ENCODE data around the gene GGACT. TPM values are rescaled to one million over a fixed set of nuclear protein-coding genes. Genes with fewer than 3 reads are reported as not detected.

Gene GGACT
- polyA plus RNA-seq, 1 donor from 2014 or later: 1.7 TPM

DNA sequence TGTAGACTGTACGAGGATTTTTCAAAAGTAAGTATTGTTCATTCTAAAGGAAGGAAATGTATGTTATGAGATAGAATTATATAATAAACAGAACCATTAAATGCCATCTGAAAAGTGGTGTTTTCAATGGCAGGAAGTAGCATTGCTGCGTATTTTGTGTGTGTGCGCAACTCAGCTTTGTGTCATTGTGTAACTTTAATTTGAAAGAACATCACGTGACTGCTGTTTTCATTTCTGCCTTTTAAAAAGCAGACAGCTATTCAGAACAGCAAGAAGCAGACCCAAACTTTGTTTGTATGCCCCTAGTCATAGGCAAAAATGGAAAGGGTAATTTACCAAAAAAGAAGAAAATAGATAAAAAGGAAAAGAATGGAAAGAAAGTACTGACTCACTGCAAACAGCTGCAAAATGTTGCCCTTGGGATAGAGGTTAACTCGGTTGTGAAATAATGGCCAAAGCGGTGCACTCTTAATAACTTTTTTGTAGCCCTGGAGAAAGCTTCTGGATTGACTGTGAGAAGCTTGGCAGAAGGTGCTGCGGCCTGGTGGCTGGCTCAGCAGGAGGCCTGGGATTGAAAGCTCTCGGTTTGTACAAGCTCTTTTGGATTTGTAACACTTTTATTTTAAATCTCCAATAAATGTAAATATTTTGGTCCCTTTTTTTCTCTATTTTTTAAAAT lies 97.3 kb downstream of the GGACT start:
- Histone ChIP-seq H3K9me3 (ENCODE audit: low read length) (peaks cover 2% of the 10 kb centered on the region), H3K27ac (ENCODE audit: low read length) (no peak overlapping the region), H3K36me3 (ENCODE audit: insufficient read depth, low read length) (no peaks in the 10 kb centered on the region), H3F3A (ENCODE audit: insufficient read depth, low read length, poor library complexity, severe bottlenecking) (no peaks in the 10 kb centered on the region), H3K79me2 (replicated peaks; ENCODE audit: insufficient read depth, low read length) (no peaks in the 10 kb centered on the region), H2AFZ (ENCODE audit: low read depth, low read length) (no peak overlapping the region), H3K9ac (ENCODE audit: low read length) (no peak overlapping the region), H3K9me2 (ENCODE audit: insufficient read depth, low read length) (no peaks in the 10 kb centered on the region), H3K4me3 (ENCODE audit: low read length) (no peak overlapping the region), H3K4me2 (ENCODE audit: low read length) (no peak overlapping the region), H3K27me3 (ENCODE audit: insufficient read depth, low read depth, low read length) (no peaks in the 10 kb centered on the region), H4K20me1 (ENCODE audit: insufficient read depth) (no peaks in the 10 kb centered on the region)
- TF ChIP-seq TAF1 (IDR thresholded peaks at IDR 0.05; ENCODE audit: low read depth): no peak
- TF ChIP-seq, protein P1, sequence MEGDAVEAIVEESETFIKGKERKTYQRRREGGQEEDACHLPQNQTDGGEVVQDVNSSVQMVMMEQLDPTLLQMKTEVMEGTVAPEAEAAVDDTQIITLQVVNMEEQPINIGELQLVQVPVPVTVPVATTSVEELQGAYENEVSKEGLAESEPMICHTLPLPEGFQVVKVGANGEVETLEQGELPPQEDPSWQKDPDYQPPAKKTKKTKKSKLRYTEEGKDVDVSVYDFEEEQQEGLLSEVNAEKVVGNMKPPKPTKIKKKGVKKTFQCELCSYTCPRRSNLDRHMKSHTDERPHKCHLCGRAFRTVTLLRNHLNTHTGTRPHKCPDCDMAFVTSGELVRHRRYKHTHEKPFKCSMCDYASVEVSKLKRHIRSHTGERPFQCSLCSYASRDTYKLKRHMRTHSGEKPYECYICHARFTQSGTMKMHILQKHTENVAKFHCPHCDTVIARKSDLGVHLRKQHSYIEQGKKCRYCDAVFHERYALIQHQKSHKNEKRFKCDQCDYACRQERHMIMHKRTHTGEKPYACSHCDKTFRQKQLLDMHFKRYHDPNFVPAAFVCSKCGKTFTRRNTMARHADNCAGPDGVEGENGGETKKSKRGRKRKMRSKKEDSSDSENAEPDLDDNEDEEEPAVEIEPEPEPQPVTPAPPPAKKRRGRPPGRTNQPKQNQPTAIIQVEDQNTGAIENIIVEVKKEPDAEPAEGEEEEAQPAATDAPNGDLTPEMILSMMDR (IDR thresholded peaks at IDR 0.05; ENCODE audit: poor library complexity, severe bottlenecking): no peak
- TF ChIP-seq EP300 (conservative IDR thresholded peaks at IDR 0.05; ENCODE audit: poor library complexity, severe bottlenecking): no peak
- TF ChIP-seq POLR2AphosphoS5 (IDR thresholded peaks at IDR 0.05): no peak
- TF ChIP-seq SMC3 (conservative IDR thresholded peaks at IDR 0.05; ENCODE audit: poor library complexity): no peak
- TF ChIP-seq, protein P2, sequence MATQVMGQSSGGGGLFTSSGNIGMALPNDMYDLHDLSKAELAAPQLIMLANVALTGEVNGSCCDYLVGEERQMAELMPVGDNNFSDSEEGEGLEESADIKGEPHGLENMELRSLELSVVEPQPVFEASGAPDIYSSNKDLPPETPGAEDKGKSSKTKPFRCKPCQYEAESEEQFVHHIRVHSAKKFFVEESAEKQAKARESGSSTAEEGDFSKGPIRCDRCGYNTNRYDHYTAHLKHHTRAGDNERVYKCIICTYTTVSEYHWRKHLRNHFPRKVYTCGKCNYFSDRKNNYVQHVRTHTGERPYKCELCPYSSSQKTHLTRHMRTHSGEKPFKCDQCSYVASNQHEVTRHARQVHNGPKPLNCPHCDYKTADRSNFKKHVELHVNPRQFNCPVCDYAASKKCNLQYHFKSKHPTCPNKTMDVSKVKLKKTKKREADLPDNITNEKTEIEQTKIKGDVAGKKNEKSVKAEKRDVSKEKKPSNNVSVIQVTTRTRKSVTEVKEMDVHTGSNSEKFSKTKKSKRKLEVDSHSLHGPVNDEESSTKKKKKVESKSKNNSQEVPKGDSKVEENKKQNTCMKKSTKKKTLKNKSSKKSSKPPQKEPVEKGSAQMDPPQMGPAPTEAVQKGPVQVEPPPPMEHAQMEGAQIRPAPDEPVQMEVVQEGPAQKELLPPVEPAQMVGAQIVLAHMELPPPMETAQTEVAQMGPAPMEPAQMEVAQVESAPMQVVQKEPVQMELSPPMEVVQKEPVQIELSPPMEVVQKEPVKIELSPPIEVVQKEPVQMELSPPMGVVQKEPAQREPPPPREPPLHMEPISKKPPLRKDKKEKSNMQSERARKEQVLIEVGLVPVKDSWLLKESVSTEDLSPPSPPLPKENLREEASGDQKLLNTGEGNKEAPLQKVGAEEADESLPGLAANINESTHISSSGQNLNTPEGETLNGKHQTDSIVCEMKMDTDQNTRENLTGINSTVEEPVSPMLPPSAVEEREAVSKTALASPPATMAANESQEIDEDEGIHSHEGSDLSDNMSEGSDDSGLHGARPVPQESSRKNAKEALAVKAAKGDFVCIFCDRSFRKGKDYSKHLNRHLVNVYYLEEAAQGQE (IDR thresholded peaks at IDR 0.05; ENCODE audit: borderline replicate concordance): no peak

DNA sequence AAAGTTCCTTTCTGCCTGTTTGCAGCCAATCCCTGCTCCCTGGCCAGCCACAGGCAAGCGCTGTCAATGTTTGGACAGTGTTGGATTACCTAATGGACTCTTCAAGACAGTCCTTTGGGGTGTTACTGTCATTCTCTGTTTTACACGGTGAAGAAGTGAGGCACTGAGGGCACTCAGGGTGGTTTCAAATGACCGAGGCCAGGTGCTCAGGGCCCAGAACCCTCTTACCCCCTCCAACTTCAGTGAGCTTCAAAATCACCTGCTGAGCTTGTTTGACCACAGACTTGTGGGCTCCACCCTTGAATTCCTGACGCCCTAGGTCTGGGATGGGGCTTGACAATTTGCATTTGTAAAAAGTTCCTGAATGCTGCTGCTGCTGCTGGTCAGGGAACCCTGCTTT lies 97.9 kb downstream of the GGACT start:
- H3K9me2 ChIP-seq (ENCODE audit: insufficient read depth, low read length): no peaks in the 10 kb centered on the region
- no peak overlapping the region for H3K4me2 ChIP-seq (ENCODE audit: low read length)
- no peak overlapping the region for H3K9ac ChIP-seq (ENCODE audit: low read length)
- H3F3A ChIP-seq (ENCODE audit: insufficient read depth, low read length, poor library complexity, severe bottlenecking): no peaks in the 10 kb centered on the region
- H3K79me2 ChIP-seq (replicated peaks; ENCODE audit: insufficient read depth, low read length): no peaks in the 10 kb centered on the region
- no peak overlapping the region for H2AFZ ChIP-seq (ENCODE audit: low read depth, low read length)
- no peak overlapping the region for H3K27ac ChIP-seq (ENCODE audit: low read length)
- TF ChIP-seq POLR2AphosphoS5 (IDR thresholded peaks at IDR 0.05): no peak
- no peak for TF ChIP-seq MXI1 (conservative IDR thresholded peaks at IDR 0.05; ENCODE audit: poor library complexity, severe bottlenecking)
- no peak for TF ChIP-seq EP300 (conservative IDR thresholded peaks at IDR 0.05; ENCODE audit: poor library complexity, severe bottlenecking)
- TF ChIP-seq TAF1 (IDR thresholded peaks at IDR 0.05; ENCODE audit: low read depth): no peak
- no peak for TF ChIP-seq EZH2 (IDR thresholded peaks at IDR 0.05; ENCODE audit: borderline replicate concordance, insufficient read depth, low read length, poor library complexity, severe bottlenecking)
- TF ChIP-seq, protein P1 (IDR thresholded peaks at IDR 0.05; ENCODE audit: poor library complexity, severe bottlenecking): no peak
- no peak for TF ChIP-seq RAD21 (conservative IDR thresholded peaks at IDR 0.05)
- no peak for TF ChIP-seq SMC3 (conservative IDR thresholded peaks at IDR 0.05; ENCODE audit: poor library complexity)
- TF ChIP-seq, protein P2 (IDR thresholded peaks at IDR 0.05; ENCODE audit: borderline replicate concordance): no peak
- peaks cover 2% of the 10 kb centered on the region for H3K9me3 ChIP-seq (ENCODE audit: low read length)
- H3K27me3 ChIP-seq (ENCODE audit: insufficient read depth, low read depth, low read length): no peaks in the 10 kb centered on the region
- no peaks in the 10 kb centered on the region for H3K36me3 ChIP-seq (ENCODE audit: insufficient read depth, low read length)
- no peak overlapping the region for H3K4me3 ChIP-seq (ENCODE audit: low read length)
- no peaks in the 10 kb centered on the region for H4K20me1 ChIP-seq (ENCODE audit: insufficient read depth)

Measured in neural cell (in vitro differentiated cells).